IMR-90 (cell line): ENCODE measurements around the gene PLS1. TPM values are rescaled to one million over a fixed set of nuclear protein-coding genes. Genes with fewer than 3 reads are reported as not detected.

Experiments
- ATAC-seq: fragments of 200-7000 bp; cut with Tn5 transposase; 2 replicates; pipeline ENCODE4 v1.9.1; 2020; ENCODE audit warnings: low read depth, mild to moderate bottlenecking, moderate library complexity
- BruUV-seq: library from RNA; stranded (reverse); fragments of 400-500 nt; replicated peaks from 2 replicates; lab custom pipeline; 2021; lab: Mats Ljungman, UMichigan
- CTCF ChIA-PET: fragments of 300-600 bp; formaldehyde crosslinking; extraction: SDS; loops from one replicate; lab custom pipeline; 2021; ENCODE audit warnings: antibody characterized with exemption; lab: Yijun Ruan, JAX
- POLR2A ChIA-PET: fragments of 300-600 bp; sonication (Branson Sonifier 250); formaldehyde crosslinking; loops from one replicate; lab custom pipeline; 2022; ENCODE audit warnings: antibody characterized with exemption; ENCODE audit not compliant: unreplicated experiment; lab: Charles Lee
- DNase-seq: peaks from one replicate; pipeline ENCODE4 v3.0.0; 2013
- H2AFZ ChIP-seq: replicated peaks from 2 replicates; pipeline ENCODE3; 2013; ENCODE audit warnings: low read length, mild to moderate bottlenecking; ENCODE audit not compliant: poor library complexity
- H2AK5ac ChIP-seq: 2 replicates; pipeline ENCODE4 v1.6.1; 2013; ENCODE audit warnings: low read depth, low read length, inconsistent platforms
- H2AK9ac ChIP-seq: replicated peaks from 2 replicates; pipeline ENCODE3; 2013; ENCODE audit warnings: mild to moderate bottlenecking, low read depth, low read length, moderate library complexity; ENCODE audit not compliant: poor library complexity
- H2BK120ac ChIP-seq: 2 replicates; pipeline ENCODE4 v1.6.1; 2013; ENCODE audit warnings: low read depth, low read length, inconsistent platforms
- H2BK15ac ChIP-seq: 3 replicates; pipeline ENCODE4 v1.6.1; 2013; ENCODE audit warnings: low read depth, low read length, inconsistent platforms
- H2BK20ac ChIP-seq: 2 replicates; pipeline ENCODE4 v1.6.1; 2013; ENCODE audit warnings: low read depth, mild to moderate bottlenecking, inconsistent platforms, low read length, moderate library complexity
- H2BK5ac ChIP-seq: 2 replicates; pipeline ENCODE4 v1.6.1; 2013; ENCODE audit warnings: mild to moderate bottlenecking, low read depth, low read length, inconsistent platforms; ENCODE audit not compliant: poor library complexity, severe bottlenecking
- H3K14ac ChIP-seq: replicated peaks from 2 replicates; pipeline ENCODE4 v1.6.1; 2013; ENCODE audit warnings: low read depth, low read length, inconsistent platforms
- H3K18ac ChIP-seq: 2 replicates; pipeline ENCODE4 v1.6.1; 2013; ENCODE audit warnings: low read depth, low read length, control low read depth
- H3K23ac ChIP-seq: 2 replicates; pipeline ENCODE4 v1.6.1; 2013; ENCODE audit warnings: low read depth, low read length, inconsistent platforms
- H3K27ac ChIP-seq: 2 replicates; pipeline ENCODE4 v1.5.1; 2013; ENCODE audit warnings: mild to moderate bottlenecking, control low read depth, low read length; ENCODE audit not compliant: insufficient read depth
- H3K27me3 ChIP-seq: 2 replicates; pipeline ENCODE4 v1.6.1; 2013; ENCODE audit warnings: low read length; ENCODE audit not compliant: control insufficient read depth, insufficient read depth
- H3K36me3 ChIP-seq: 2 replicates; pipeline ENCODE4 v1.6.1; 2013; ENCODE audit warnings: low read length, mixed read lengths; ENCODE audit not compliant: control insufficient read depth, insufficient read depth
- H3K4ac ChIP-seq: 2 replicates; pipeline ENCODE4 v1.6.1; 2013; ENCODE audit warnings: low read depth, low read length, inconsistent platforms
- H3K4me1 ChIP-seq: 2 replicates; pipeline ENCODE4 v1.6.1; 2013; ENCODE audit warnings: low read length, mixed read lengths; ENCODE audit not compliant: control insufficient read depth, insufficient read depth
- H3K4me2 ChIP-seq: 2 replicates; pipeline ENCODE4 v1.6.1; 2013; ENCODE audit warnings: low read depth, mild to moderate bottlenecking, control low read depth, low read length, moderate library complexity
- H3K4me3 ChIP-seq: 2 replicates; pipeline ENCODE4 v1.5.1; 2013; ENCODE audit warnings: low read depth, mild to moderate bottlenecking, control low read depth, low read length, moderate library complexity; ENCODE audit not compliant: insufficient read depth
- H3K56ac ChIP-seq: 2 replicates; pipeline ENCODE4 v1.6.1; 2013; ENCODE audit warnings: low read length, inconsistent platforms; ENCODE audit not compliant: insufficient read depth; ENCODE audit errors: extremely low read depth
- H3K79me1 ChIP-seq, 2 experiments: 2 replicates each; pipeline ENCODE4 v1.6.1; 2013; ENCODE audit warnings: low read length in 2 of 2, inconsistent platforms in 1 of 2, low read depth in 1 of 2
- H3K9ac ChIP-seq: 2 replicates; pipeline ENCODE4 v1.6.1; 2013; ENCODE audit warnings: low read depth, low read length, control low read depth
- H3K9me1 ChIP-seq: 2 replicates; pipeline ENCODE4 v1.6.1; 2013; ENCODE audit warnings: low read length, inconsistent platforms; ENCODE audit not compliant: insufficient read depth
- H3K9me3 ChIP-seq: 2 replicates; pipeline ENCODE4 v1.6.1; 2013; ENCODE audit warnings: low read length; ENCODE audit not compliant: control insufficient read depth, insufficient read depth
- H4K20me1 ChIP-seq: 2 replicates; pipeline ENCODE4 v1.6.1; 2013; ENCODE audit warnings: low read length, inconsistent platforms; ENCODE audit not compliant: insufficient read depth
- H4K5ac ChIP-seq: 2 replicates; pipeline ENCODE4 v1.6.1; 2013; ENCODE audit warnings: mild to moderate bottlenecking, low read depth, low read length, control low read depth
- H4K8ac ChIP-seq, 2 experiments: 2 replicates each; pipeline ENCODE4 v1.6.1; 2013; ENCODE audit warnings: low read depth in 2 of 2, low read length in 2 of 2, control low read depth in 1 of 2, inconsistent platforms in 1 of 2
- H4K91ac ChIP-seq: 2 replicates; pipeline ENCODE4 v1.6.1; 2013; ENCODE audit warnings: low read depth, low read length, inconsistent platforms; ENCODE audit not compliant: insufficient read depth
- FOS ChIP-seq: fragments of 150-350 bp; IDR thresholded peaks from 2 replicates; pipeline ENCODE4 v1.6.1; 2016; ENCODE audit warnings: low read depth, low read length
- NFE2L2 ChIP-seq: fragments of 150-350 bp; IDR thresholded peaks from 2 replicates; pipeline ENCODE4 v1.6.1; 2016; ENCODE audit warnings: low read depth, mild to moderate bottlenecking, low read length
- RFX5 ChIP-seq: IDR thresholded peaks from 2 replicates; pipeline ENCODE4 v1.8.0; 2012; ENCODE audit warnings: low read depth, mild to moderate bottlenecking, low read length, moderate library complexity
- WGBS, 2 experiments: methylation state at CpG; one replicate each; pipeline versions ENCODE4 v1.1.5 to v1.1.7; 2013; ENCODE audit warnings: missing lambda C conversion rate in 2 of 2; ENCODE audit not compliant: insufficient read length in 1 of 2; ENCODE audit errors: extremely low coverage in 2 of 2; 5-methylcytosine and 5-hydroxymethylcytosine counted together
- dilution Hi-C: fragments of 300-500 bp; cut with HindIII; formaldehyde crosslinking; loops from one replicate; pipeline ENCODE4 v1.14.3; 2018; ENCODE audit warnings: low sequenced_read_pairs; ENCODE audit not compliant: unreplicated experiment
- in situ Hi-C: fragments of 300-500 bp; cut with MboI; formaldehyde crosslinking; loops from 3 replicates; pipeline ENCODE4 v1.14.3; 2019; ENCODE audit warnings: low sequenced_read_pairs, inconsistent platforms, mixed read lengths
- intact Hi-C: fragments of 100-400 bp; cut with micrococcal nuclease; formaldehyde crosslinking; loops from 2 replicates; pipeline ENCODE4 v1.10.0; 2022
- polyA plus RNA-seq, 3 experiments: library from polyadenylated mRNA; depleted of rRNA; stranded (reverse); fragments of >200 nt; gene quantifications; 2 replicates each; pipeline ENCODE4 v1.2.3, GENCODE V29; 2012; ENCODE audit warnings: low replicate concordance in 1 of 3
- total RNA-seq: library from RNA; depleted of rRNA; stranded (reverse); fragments of >200 nt; gene quantifications from 2 replicates; pipeline ENCODE4 v1.2.3, GENCODE V29; 2012

The PLS1 gene
- total and polyA plus RNA-seq, 2 of the 4 experiments (the other 2 are of a cell fraction), result 0.29 to 0.90 TPM

GRCh38 chr3:142574665-142575064, 21.5 kb upstream of the PLS1 start:
- H3K27me3 ChIP-seq, result no peaks in the 10 kb centered on the region
- peaks cover 24 to 32% of the 10 kb centered on the region in 2 experiments for H3K79me1 ChIP-seq
- H3K9ac ChIP-seq, result no peak overlapping the region
- no peak for TF ChIP-seq RFX5
- TF ChIP-seq FOS, result no peak
- no peak for TF ChIP-seq NFE2L2
- no peak overlapping the region for H2BK15ac ChIP-seq
- H4K5ac ChIP-seq, result no peak overlapping the region
- H3K23ac ChIP-seq, result no peak overlapping the region
- H2AK5ac ChIP-seq, result no peak overlapping the region
- no peak overlapping the region for H3K18ac ChIP-seq
- H3K4me3 ChIP-seq, result no peak overlapping the region
- DNase-seq (no peak), ATAC-seq (no peak)
- H2BK5ac ChIP-seq, result no peak overlapping the region
- BruUV-seq, result no TSS peak
- H4K91ac ChIP-seq, result no peak overlapping the region
- no peak overlapping the region for H2AFZ ChIP-seq
- no peaks in the 10 kb centered on the region for H3K4me1 ChIP-seq
- POLR2A ChIA-PET, result no interaction called here
- no peak overlapping the region for H3K4ac ChIP-seq
- H3K9me1 ChIP-seq, result 0 out of 2 replicates have a peak, but pooled peaks cover 3% of the 10 kb centered on the region
- no peak overlapping the region for H3K27ac ChIP-seq
- no peak overlapping the region for H2BK120ac ChIP-seq
- in situ Hi-C loops, result no loop called here
- no peak overlapping the region for H2BK20ac ChIP-seq
- H4K20me1 ChIP-seq, result no peaks in the 10 kb centered on the region
- no peak overlapping the region for H4K8ac ChIP-seq
- H3K4me2 ChIP-seq, result no peak overlapping the region
- no peaks in the 10 kb centered on the region for H3K9me3 ChIP-seq
- dilution Hi-C loops, result no loop called here
- no peak overlapping the region for H2AK9ac ChIP-seq
- CTCF ChIA-PET, result no interaction called here
- no CpG with 5 or more reads among the region's 1 CpG for WGBS, 2 experiments
- intact Hi-C loops, result loop anchor here (5.0 kb wide), 1 partner anchor 428 kb away; the partner anchor contains the start of gene U2SURP
- H3K14ac ChIP-seq, result no peak overlapping the region
- H3K56ac ChIP-seq, result no peak overlapping the region
- H3K36me3 ChIP-seq, result no peaks in the 10 kb centered on the region
